Ovary (tissue), 3 donors: ENCODE measurements around the gene CD7.

Experiments used
- CTCF ChIP-seq, 3 donors: fragments of 450-650 bp in 2 of 3; fragments of 200-600 bp in 1 of 3; IDR thresholded peaks; one replicate each; pipeline versions ENCODE4 v1.5.1 to v1.8.0; 2016 to 2022; ENCODE audit warnings: antibody characterized with exemption in 3 of 3, mild to moderate bottlenecking in 1 of 3
- POLR2A ChIP-seq: fragments of 450-650 bp; IDR thresholded peaks from one replicate; pipeline ENCODE4 v1.6.1; 2017; ENCODE audit warnings: antibody characterized with exemption, mild to moderate bottlenecking, moderate library complexity
- donor health status: DM: no; HTN: no; CAD: no.

- TF ChIP-seq POLR2A, result no peak
- no peak for TF ChIP-seq CTCF (IDR thresholded peaks at IDR 0.05)
Observed at GRCh38 chr17:82328141-82328993, 11.0 kb upstream of the CD7 start.
